Cardiac septum (tissue), 1 donor: ENCODE data around the gene CYP4B1. TPM values are rescaled to one million over a fixed set of nuclear protein-coding genes. Genes with fewer than 3 reads are reported as not detected.
"Not testable (repeated sequence)": the region's sequence is repeated elsewhere in the genome, so short reads cannot be mapped to it uniquely, and the experiment has no call there.

Experiments used
- DNase-seq: peaks from one replicate; pipeline ENCODE4 v3.0.0-alpha.2; 2020; ENCODE audit warnings: low spot score
- intact Hi-C: fragments of 100-400 bp; cut with DNase I; formaldehyde crosslinking; loops from one replicate; pipeline ENCODE4 v1.14.0; 2022
- total RNA-seq: library from RNA; stranded (reverse); fragmentation: NEBNext Ultra II Directional; extraction: Animal tissue kit (Norgen Biotek cat#: 25700); gene quantifications from one replicate; pipeline ENCODE4 v1.2.1, GENCODE V29; 2021
- donor health status: DM: no; HTN: no; CAD: no.

Gene CYP4B1
- total RNA-seq, 1 donor from 2014 or later = not detected

GRCh38 chr1:46812065-46812963 lies 13.5 kb downstream of the CYP4B1 start:
- intact Hi-C loops = no loop called here
- DNase-seq = no peak

GRCh38 chr1:46812996-46813857 lies 14.4 kb downstream of the CYP4B1 start:
- DNase-seq = no peak
- intact Hi-C loops = no loop called here

GRCh38 chr1:46813858-46814396 lies 15.1 kb downstream of the CYP4B1 start:
- DNase-seq = no peak
- intact Hi-C loops = no loop called here

GRCh38 chr1:46815133-46815532 lies 16.3 kb downstream of the CYP4B1 start:
- no peak for DNase-seq
- intact Hi-C loops = no loop called here

- DNase-seq = no peak
- intact Hi-C loops = no loop called here
Observed at GRCh38 chr1:46816930-46817329, 18.1 kb downstream of the CYP4B1 start.

GRCh38 chr1:46817814-46818213 lies 19.0 kb downstream of the CYP4B1 start:
- intact Hi-C loops = no loop called here
- DNase-seq = no peak

GRCh38 chr1:46818591-46818990 lies 19.7 kb downstream of the CYP4B1 start:
- intact Hi-C loops = no loop called here
- DNase-seq = no peak

GRCh38 chr1:46819335-46819734 lies 20.5 kb downstream of the CYP4B1 start:
- intact Hi-C loops = no loop called here
- no peak for DNase-seq

GRCh38 chr1:46820076-46820475 lies 21.2 kb downstream of the CYP4B1 start:
- DNase-seq = no peak
- intact Hi-C loops = no loop called here

- no peak for DNase-seq
- intact Hi-C loops = no loop called here
Observed at GRCh38 chr1:46820560-46821060, 21.8 kb downstream of the CYP4B1 start.

- intact Hi-C loops = no loop called here
- DNase-seq = no peak
Observed at GRCh38 chr1:46822248-46822826, 23.5 kb downstream of the CYP4B1 start.

- no peak for DNase-seq
- intact Hi-C loops = no loop called here
Observed at GRCh38 chr1:46823151-46823550, 24.3 kb downstream of the CYP4B1 start.

GRCh38 chr1:46826892-46827291 lies 28.0 kb downstream of the CYP4B1 start:
- intact Hi-C loops, DNase-seq: not testable (repeated sequence)

GRCh38 chr1:46830665-46831322 lies 31.9 kb downstream of the CYP4B1 start:
- intact Hi-C loops = no loop called here
- no peak for DNase-seq

- intact Hi-C loops, DNase-seq: not testable (repeated sequence)
Observed at GRCh38 chr1:46835469-46835868, 36.6 kb downstream of the CYP4B1 start.

- intact Hi-C loops = not testable (repeated sequence)
Observed at GRCh38 chr1:46846386-46846785, 47.5 kb downstream of the CYP4B1 start.

GRCh38 chr1:46857660-46858065 lies 58.8 kb downstream of the CYP4B1 start:
- DNase-seq, intact Hi-C loops: not testable (repeated sequence)

More at GRCh38 chr1:46846386-46846785, 47.5 kb downstream of the CYP4B1 start:
- DNase-seq = not testable (repeated sequence)

- intact Hi-C loops = no loop called here
- DNase-seq = no peak
Observed at GRCh38 chr1:46862348-46862747, 63.5 kb downstream of the CYP4B1 start.
